Epidermal melanocyte (primary cell): ENCODE measurements around the gene PRR5L.
A peak's percentile ranks its signal among the peaks of the same experiment; 100 is the strongest.

Experiments used
- DNase-seq: peaks from one replicate; pipeline ENCODE4 v3.0.0; 2011; ENCODE audit warnings: low spot score; ENCODE audit not compliant: insufficient read length

The PRR5L gene

DNA sequence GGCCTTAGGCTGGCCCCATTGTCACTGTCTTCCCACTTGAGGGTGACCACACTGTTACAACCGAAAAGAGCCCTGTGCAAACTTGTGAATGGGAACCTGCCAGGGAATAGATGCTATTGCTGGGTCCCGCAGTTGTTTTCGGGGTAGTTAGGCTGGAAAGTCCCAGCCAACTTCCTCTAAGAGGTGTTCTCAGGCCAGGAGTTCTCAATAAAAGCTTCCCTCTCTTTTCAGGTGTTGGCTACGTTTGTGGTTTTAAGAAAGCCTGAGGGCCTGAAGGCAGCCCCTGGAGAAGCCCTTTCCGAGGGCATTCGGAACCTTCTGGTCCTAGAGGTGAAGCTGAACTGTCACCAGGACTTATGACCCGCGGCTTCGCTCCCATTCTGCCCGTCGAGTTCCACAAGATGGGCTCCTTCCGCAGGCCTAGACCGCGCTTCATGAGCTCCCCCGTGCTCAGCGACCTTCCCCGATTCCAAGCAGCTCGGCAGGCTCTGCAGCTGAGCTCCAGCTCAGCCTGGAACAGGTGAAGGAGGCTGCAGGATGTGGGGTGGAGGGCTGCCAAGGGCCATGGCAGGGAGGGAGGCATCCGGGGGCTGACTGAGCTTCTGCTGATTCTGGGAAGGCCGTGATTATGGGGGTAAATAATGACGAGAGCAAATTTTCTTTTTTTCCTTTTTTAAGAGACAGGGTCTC, 104.8 kb downstream of the PRR5L start:
- no peak for DNase-seq

DNA sequence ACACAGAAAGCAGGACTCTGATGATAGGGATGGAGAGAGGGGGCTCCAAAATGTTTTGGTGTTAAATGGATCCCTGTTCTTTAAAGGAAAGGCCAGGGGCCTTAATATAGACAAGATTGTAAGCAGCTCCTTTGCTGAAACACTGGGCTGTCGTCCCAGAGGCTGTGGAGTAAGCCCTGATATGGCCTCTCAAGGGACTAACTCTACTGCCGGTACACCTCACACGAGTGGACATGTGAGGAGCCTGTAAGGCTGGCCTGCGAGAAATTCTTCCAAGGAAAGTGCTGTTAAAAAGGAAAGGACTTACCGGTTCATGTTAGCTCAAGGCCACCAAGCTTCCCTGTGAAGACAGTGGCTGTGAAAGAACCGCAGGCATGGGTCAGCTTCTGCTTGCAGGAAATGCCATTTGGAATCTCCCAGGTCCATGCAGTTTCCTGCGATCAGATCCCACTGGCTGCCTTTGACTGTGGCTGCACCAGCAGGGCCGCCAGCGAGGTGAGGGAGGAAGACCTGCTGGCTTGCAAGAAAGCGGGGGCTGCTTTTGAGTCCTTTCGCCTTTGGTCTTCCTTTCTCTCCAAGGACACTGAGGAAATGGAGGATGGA, 106.6 kb downstream of the PRR5L start:
- no peak for DNase-seq

DNA sequence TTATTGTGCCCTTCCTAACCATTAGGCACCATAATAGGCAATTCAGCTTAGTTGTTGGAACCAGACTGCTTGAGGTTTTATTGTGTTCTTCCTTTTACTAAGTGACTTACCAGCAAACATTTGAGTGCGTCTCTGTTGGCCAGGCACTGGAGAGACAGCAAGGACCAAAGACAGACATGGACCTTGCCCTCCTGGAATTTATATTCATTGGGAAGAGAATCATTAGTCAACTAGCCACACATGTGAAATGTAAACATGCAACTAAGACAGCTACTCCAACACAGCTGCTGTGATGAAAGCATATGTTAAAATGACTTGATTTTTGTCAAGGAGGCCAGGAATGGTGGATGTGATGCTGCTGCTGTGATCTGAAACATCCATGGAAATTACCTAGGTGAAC, 107.6 kb downstream of the PRR5L start:
- no peak for DNase-seq

DNA sequence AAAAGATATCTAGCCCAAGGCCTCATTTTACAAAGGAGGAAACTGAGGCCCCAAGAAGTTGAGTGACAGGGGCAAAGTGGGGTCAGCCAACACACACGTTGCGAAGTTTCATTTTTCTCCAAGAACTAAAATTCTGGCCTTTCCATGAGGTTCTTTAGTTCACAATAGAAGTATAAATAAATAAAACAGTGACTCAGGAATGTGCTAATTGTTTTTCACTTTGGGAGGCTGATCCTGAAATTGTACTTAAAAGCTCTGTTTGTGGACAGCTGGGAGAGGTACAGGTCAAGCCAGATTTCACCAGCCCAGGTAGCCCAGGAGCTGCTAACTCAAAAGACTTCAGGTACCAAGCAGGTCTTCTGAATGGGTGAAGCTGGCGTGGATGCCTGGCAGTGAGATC, 108.7 kb downstream of the PRR5L start:
- DNase-seq, result no peak

DNA sequence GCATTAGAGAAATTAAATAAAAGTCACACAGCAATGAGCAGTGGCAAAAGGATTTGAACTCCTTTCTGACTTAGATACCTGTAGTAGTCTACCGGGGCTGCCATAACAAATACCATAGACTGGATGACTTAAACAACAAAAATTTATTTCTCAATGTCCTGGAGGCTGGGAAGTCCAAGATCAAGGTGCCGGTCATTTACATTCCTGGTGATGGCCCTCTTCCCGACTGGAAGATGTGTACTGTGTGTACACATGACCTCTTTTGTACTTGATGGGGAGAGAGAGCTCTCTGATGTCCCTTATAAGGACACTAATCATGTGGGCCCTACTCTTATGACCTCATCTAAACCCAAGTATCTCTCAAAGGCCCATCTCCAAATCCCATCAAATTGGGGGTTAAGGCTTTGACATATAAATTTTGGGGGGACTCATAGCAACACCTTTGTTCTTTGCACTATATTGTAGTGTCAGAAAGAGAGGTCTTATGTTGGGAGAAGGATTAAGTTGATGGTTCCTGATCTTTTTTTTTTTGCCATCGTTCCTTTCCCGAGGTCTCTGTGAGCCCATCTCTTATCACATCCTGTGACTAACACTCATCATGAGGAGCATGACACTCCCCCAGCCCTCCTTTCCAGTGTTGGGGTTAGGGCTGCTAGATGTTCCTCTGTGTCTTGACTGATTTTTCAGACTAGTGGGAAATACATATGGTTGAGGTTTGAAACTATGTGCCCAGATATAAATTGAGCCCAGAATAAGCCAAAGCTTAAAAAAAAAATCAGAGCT, 109.7 kb downstream of the PRR5L start:
- no peak for DNase-seq

DNA sequence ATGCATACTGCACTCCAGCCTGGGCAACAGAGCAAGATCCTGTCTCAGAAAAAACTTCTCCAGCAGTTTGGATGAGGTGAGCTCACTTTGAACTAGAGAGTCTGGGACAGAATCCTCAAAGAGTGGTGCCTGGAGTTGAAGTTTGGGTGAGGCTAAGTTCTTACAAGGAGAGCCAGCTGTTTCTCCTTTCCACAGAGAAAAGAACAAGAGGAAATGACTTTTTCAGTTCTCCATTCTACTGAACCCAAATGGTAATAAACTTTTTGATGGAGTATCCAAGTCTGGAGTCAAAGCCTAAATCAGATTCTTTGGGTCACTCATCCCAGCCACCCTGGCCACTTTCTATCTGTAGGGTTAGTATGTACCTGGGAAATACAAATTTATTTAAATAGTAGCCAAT, 111.3 kb downstream of the PRR5L start:
- no peak for DNase-seq

DNA sequence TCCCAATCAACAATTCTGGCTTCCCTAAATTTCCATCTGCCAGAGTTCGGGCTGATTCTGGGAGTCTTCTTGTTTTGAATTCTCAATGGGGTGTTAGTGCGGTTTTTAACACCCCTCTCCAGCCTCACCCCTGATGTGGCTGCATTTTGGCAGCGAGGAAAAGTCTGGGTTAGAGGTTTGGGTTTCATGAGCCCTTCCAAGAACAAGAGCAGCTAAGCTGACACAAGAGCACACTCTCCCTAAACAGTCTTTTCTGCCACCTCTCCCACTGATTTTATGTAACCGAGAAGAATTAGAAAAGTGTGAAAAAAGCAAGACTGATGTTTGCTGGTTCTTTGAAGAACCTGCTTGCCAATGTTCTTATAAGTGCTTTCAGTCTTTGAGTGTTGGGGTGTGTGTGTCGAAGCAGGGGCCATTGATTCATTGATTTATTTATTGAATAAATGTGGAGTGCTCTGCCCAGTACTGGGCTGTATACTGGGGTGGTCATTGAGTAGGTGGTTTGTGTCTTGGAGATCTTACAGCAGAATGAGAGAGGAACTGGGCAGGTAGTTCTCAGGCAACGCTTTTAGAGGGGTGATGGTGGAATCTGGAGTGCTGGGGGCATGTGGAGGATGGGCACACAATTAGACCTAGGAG, 112.5 kb downstream of the PRR5L start:
- no peak for DNase-seq

DNA sequence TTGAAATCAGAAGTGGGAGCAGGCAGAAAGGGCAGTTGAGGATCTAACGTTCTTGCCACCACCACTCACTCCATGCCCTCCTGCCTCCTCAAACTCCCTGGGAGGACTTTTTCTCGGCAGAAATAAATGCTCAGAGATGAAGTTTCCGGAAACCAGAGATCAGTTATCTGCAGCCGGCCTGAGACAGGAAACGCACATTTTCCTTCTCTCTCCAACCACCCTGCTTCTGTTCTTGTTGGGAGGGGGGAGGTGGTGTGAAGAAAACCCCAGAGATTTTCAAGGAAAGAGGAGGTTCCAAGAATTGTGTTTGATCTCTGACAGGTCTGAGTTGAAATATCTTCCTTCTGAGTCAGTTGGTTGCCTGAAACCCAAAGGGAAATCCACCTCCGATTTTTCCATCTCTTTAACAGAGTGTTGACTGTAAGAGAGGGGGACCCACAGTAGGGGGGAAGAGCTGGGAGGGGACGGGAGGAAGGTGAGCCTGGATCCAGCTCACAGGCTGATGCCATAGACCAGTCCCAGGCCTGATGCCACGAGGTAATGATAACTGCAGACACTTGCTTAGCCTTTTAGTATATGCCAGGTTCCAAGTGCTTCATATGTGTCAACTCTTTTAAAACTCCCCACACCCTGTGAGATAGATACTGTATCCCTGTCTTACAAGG, 113.2 kb downstream of the PRR5L start:
- DNase-seq, result no peak

DNA sequence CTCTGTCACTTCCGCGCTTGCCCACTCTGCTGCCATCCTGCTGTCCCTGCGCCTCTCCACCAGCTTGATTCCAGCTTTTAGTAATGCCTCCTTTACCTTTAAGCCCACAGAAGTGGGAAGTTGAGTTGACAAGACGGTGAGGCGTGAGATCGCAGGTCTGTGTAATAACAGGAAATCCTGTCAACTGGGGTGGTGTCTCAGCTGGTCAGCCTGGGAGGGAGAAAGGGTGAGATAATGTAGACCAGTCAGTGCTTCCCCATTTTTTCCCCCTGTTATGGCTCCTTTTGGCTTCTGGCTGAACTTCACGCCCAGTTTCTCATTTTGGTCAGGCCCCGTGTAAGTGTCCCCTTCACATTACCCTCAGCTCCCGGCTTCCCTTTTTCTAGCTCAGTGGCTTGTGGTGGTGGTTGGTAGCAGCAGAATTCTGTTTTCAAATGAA, 115.1 kb downstream of the PRR5L start:
- no peak for DNase-seq

DNA sequence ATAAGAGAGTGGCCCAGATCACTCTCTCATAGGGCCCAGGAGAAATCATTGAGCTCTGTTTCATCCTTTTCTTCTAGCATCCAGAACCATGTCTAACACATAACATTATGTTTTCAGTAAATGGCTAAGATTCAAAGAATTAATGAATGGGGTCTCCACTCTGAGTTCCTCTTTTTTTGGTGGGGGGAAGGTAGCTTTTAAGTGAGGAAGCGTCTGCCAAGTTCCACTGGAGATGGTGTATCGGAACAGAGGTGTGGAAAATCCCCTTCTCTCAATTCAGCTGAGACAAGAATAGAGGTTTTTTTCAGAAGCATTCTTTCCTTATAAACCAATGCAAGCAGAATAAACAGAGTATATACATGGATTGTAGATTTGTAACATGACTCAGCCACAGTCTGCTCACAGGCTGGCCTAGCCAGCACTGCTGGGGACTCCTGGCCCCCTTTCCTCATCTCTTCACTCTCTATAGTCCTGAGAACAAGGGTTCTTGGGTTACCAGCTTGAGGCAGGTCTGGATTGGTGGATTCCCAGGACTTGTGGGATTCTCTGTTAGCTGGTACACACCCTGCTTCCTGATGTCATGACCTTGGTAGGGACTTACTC, 116.8 kb downstream of the PRR5L start:
- no peak for DNase-seq

DNA sequence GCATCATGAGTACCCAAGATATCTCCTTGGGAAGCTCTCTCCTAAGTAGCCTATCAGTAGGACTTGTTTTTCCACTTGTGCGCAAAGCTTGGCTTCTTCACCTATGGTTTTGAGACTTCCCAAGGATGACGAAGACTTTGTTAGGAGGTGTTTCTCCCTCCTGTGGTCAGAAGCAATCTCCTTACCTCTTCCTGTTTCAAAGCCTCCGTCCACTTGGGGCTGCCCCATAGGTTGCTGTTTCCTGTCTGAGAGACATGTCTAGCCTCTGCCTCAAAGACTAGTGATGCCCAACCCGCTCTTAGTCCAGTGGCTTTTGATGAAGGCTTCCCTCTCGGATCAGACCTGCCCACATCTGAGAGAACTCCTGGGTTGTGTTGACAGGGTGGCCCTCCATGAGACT, 121.1 kb downstream of the PRR5L start:
- DNase-seq, result no peak

DNA sequence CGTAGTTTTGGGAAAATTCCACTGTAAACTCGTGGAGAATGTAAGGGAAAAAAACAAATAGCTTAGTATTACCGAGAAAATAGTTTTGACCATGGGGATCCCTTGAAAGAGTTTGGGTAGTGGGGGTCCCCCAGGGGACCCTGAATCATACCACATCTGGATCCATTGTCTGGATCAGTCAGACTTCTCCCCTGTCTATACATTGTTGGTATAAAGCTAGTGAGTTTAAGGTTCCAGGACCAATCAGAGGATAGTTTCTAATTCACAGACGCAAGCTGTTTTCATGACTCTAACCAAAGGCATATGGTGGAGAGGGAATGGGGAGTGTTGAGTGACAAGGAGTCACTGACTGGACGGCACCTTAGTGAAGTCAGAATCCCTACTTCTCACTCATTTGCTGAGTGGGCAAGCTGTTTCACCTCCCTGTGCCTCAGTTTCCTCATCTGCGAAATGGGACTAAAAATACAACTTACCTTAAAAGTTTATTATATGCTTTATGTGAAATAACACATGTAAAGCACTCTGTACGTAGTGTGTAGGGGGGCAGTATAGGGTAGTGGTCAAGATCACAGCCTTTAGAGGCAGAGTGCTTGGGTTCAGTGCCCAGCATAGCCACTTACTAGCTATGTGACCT, 123.8 kb downstream of the PRR5L start:
- no peak for DNase-seq

DNA sequence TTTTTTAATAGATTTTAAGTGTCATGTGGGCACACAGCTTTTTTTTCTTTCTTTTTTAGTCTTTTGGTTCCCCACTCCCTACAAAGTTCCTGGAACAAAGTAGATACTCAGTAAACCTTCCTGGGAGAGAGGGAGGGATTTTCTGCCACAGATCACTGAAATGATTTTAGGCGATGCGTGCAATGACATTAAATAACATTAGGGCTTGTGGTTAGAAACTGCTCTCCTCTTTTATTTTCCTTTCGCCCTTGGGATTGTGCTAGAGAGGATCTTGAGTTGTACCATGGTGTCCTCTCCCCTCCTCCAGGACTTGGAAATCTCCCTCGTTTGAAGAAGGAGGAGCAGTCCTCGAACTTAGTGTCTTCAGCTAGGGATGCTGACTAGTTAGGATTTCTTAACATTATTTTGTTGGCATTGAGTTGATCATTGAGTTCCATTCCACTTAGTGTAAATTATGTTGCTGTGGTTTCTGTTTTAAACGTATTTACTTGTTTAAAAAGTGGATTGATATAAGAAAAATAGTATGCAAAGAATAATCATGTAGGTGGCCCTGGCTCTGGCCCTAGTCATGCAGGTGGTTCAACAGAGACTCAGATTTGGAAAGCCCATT, 125.6 kb downstream of the PRR5L start:
- DNase-seq, result no peak

DNA sequence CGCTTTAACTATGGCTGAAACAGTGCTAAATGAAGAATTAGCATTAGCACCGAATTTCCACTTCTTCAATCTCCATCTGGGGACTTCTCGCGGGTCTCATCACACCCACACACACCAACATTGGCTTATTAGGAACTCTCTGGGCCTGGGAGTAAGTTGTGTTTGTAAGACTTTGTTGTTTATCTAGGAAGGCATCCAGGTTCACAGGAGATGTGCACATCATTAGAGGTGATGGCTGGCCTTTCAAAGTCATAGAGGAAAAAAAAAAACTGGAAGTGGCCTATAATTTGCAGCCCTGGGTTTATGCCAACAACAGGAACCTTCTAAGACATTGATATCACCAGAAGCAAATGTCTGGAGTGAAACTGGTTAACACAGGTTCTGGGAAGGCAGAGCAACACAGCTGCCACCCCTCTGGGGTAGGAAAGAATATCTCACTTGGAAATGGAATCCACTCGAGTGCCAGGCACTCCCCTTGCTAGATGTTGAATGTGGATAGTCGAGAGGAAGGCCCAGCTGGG, 129.5 kb downstream of the PRR5L start:
- DNase-seq, result no peak

DNA sequence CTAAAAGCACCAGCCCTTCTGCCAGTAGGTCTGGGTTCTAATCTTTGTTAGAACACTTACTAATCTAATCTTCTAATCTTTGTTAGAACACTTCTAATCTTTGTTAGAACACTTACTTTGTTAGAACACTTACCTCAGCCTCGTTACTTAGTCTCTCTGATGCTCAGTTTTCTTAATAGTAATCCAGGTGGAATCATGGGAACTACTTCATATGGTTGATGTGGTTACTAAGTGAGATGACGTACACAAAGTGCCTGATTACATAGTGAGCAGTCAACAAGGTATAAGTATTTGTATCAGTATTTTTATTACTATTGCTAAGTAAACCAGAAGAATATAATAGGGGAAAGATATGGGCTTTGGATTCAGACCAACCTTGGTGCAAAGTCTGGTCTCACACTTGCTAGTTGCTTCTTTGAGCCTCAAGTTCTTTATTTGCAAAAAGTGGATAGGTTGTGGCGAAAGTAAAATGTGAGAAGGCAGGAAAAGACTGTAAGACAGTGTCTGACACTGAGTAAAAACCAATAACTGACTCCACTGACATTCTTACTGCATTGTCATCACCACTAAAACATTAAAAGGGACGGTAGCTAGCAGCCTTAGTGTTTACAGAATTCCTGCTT, 130.2 kb downstream of the PRR5L start:
- DNase-seq, result no peak

DNA sequence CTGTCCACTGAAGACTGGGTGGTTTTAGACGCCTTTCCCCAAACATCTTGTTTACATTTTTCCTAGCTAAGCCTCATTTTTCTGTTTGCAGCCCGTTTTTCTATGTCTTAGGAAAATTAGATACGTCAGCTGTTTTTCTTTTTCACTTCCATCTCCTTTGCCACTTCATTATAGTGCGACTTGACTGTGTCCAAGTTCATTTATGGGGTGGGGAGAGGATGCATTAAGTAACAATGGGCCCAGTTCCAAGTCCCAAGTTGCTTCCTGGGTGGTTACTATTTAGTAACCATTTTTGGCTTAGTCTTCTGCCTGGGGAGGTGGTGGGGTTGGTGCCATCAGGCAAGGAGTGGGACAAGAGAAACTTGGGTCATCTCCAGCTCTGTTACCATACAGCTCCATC, 131.0 kb downstream of the PRR5L start:
- DNase-seq, result no peak

DNA sequence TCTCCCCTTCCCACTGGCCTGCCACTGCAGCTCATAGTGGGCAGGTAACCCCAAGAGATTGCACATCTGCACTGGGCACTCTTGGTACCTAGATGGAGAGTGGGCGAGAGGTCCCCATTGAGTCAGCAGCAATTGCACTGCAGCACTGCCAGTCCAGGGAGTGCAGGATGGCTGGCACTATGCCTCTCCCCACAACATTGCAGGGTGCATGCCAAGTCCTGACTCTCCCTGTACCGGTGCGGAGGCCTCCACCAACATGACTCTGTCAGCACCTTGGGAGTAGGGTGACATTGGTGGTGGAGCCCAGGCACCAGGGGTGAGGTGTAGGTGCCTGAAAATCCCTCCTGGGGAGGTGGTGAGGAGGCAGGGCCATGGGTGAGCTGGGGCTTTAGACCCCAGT, 131.8 kb downstream of the PRR5L start:
- no peak for DNase-seq

DNA sequence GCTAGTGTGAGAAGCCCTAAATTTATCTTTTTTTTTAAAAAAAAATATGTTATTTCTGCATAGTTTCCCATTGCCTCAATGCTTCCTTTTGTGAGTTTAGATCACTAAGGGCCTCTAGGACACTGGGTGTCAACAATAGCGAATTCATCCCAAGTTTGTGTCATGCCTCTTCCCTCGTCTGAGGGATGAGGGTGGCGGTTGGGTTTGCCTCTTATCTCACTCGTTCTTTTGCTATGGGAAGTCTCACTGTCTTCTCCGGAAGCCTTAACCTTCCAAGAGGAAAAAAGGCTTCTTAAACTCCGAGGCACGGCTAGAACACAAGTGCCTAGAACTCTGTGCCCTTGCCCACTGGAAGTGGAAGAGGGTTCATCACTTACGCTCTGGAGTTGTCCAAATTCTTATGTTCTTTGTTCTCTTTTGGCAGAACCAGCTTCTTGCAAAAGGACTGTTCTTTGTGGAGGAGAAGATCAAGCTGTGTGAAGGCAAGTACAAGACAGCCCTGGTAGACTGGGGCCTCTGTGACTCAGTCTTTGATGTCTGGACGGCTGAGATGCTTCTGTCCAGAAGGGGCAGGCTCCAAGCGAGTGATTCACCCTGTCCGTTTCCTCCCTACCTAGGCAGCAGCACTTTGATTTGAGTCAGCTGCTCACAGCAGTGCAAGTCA, 135.5 kb downstream of the PRR5L start:
- DNase-seq, result peak; percentile 45

DNA sequence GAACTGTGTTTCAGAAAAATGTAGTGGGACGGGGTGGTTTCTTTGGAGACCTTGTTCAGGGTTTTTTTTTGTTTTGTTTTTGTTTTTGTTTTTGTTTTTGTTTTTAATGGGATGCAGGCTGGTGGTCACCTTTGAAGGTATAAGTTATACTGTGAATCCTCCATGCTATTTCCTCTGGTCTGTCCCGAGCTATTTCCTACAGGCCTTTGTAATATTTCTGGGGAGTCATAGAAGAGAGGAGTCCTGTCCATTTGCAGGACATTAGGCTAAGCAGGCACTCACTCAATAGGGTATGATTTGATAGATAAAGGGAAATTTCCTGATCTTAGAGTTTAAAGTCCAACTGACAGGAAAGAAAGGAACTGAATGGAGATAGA, 136.0 kb downstream of the PRR5L start:
- DNase-seq, result no peak
